Prostate gland (tissue), 2 donors: Measurements from ENCODE around the gene TRIM54. TPM values are rescaled to one million over a fixed set of nuclear protein-coding genes. Genes with fewer than 3 reads are reported as not detected.

Source experiments
- DNase-seq: peaks from one replicate; pipeline ENCODE4 v3.0.0-alpha.2; 2019; ENCODE audit warnings: low spot score
- H3K27ac ChIP-seq, 2 donors: fragments of 200-600 bp; sonication (generic); 2 replicates each; pipeline ENCODE4 v1.5.1; 2017 to 2019
- H3K27me3 ChIP-seq: fragments of 200-600 bp; sonication (generic); replicated peaks from 2 replicates; pipeline ENCODE4 v1.5.1; 2019; ENCODE audit not compliant: insufficient read depth
- H3K36me3 ChIP-seq, 2 donors: fragments of 200-600 bp; sonication (generic); 1 replicate in 1 of 2; 2 replicates in 1 of 2; pipeline versions ENCODE4 v1.5.1 to v1.8.1; 2017 to 2019
- H3K4me1 ChIP-seq: fragments of 200-600 bp; sonication (generic); replicated peaks from 2 replicates; pipeline ENCODE4 v1.5.1; 2019
- H3K4me3 ChIP-seq, 2 donors: fragments of 200-600 bp; sonication (generic); 2 replicates each; pipeline ENCODE4 v1.5.1; 2017 to 2019
- H3K9me3 ChIP-seq: fragments of 200-600 bp; sonication (generic); 2 replicates; pipeline ENCODE4 v1.5.1; 2017
- CTCF ChIP-seq, 4 experiments: fragments of 200-600 bp in 2 of 4; fragments of 450-650 bp in 2 of 4; sonication (generic) in 2 of 4; IDR thresholded peaks; 1 replicate in 3 of 4; 2 replicates in 1 of 4; pipeline ENCODE4 v1.5.1; 2016 to 2019; ENCODE audit warnings: antibody characterized with exemption in 4 of 4, mild to moderate bottlenecking in 2 of 4, moderate library complexity in 2 of 4
- POLR2A ChIP-seq: fragments of 450-650 bp; IDR thresholded peaks from one replicate; pipeline ENCODE4 v1.6.1; 2016; ENCODE audit warnings: antibody characterized with exemption, mild to moderate bottlenecking
- POLR2AphosphoS5 ChIP-seq: sonication (generic); formaldehyde crosslinking; IDR thresholded peaks from one replicate; pipeline ENCODE4 v1.6.1; 2017; ENCODE audit warnings: antibody characterized with exemption
- WGBS: methylation state at CpG from one replicate; pipeline ENCODE4 v1.1.5; 2018; 5-methylcytosine and 5-hydroxymethylcytosine counted together
- intact Hi-C: fragments of 100-400 bp; cut with DNase I; formaldehyde crosslinking; loops from one replicate; pipeline ENCODE4 v1.14.2; 2022
- total RNA-seq, 2 donors: library from RNA; depleted of rRNA; stranded (reverse); fragments of >200 nt; gene quantifications; one replicate each; pipeline ENCODE4 v1.1.0, GENCODE V29; 2016

Gene TRIM54
- total RNA-seq = 10 to 100 TPM in 1 of 2 donors, 1 to 10 TPM in 1; 2.8 to 17.9 TPM

GRCh38 chr2:27281855-27282559, at the start of gene TRIM54:
TRIM54 (plus strand) TSS chr2:27282429; CDS start chr2:27282732, 303 bp downstream.
- 76% methylated on average over 5 of the region's 5 CpGs for WGBS
- Histone ChIP-seq H3K4me1 (no peaks in the 10 kb centered on the region), H3K9me3 (no peaks in the 10 kb centered on the region), H3K27me3 (no peaks in the 10 kb centered on the region), H3K36me3 (no peaks in the 10 kb centered on the region), H3K4me3 (no peak within 1 kb of the TSS), H3K27ac (no peak within 1 kb of the TSS)
- intact Hi-C loops = loop anchor here (5.0 to 10.0 kb wide), 2 partner anchors 185 to 317 kb away; no protein-coding TSS in a partner anchor
- TF ChIP-seq POLR2A = no peak
- TF ChIP-seq CTCF (IDR thresholded peaks at IDR 0.05) = no peak
- no peak for TF ChIP-seq POLR2AphosphoS5
- no peak for DNase-seq

GRCh38 chr2:27233341-27233740, 48.9 kb upstream of the TRIM54 start:
- peaks cover 2 to 45% of the 10 kb centered on the region in 2 donors for H3K36me3 ChIP-seq

GRCh38 chr2:27236136-27236535, 46.1 kb upstream of the TRIM54 start:
- H3K27me3 ChIP-seq = no peaks in the 10 kb centered on the region
- peaks cover 2 to 60% of the 10 kb centered on the region in 2 donors for H3K36me3 ChIP-seq
- 94% methylated on average over 12 of the region's 12 CpGs for WGBS
- intact Hi-C loops = no loop called here
- H3K27ac ChIP-seq = no peak overlapping the region
- H3K4me3 ChIP-seq = no peak overlapping the region
- DNase-seq = no peak
- H3K4me1 ChIP-seq = no peaks in the 10 kb centered on the region
- TF ChIP-seq POLR2A (no peak), POLR2AphosphoS5 (no peak), CTCF (IDR thresholded peaks at IDR 0.05) (no peak)
- H3K9me3 ChIP-seq = no peaks in the 10 kb centered on the region

More at GRCh38 chr2:27233341-27233740, 48.9 kb upstream of the TRIM54 start:
- no peaks in the 10 kb centered on the region for H3K4me1 ChIP-seq
- no peaks in the 10 kb centered on the region for H3K9me3 ChIP-seq
- no peak for DNase-seq
- intact Hi-C loops = no loop called here
- H3K4me3 ChIP-seq = no peak overlapping the region
- TF ChIP-seq POLR2AphosphoS5 = no peak
- TF ChIP-seq CTCF (IDR thresholded peaks at IDR 0.05) = no peak
- no peak for TF ChIP-seq POLR2A
- no peaks in the 10 kb centered on the region for H3K27me3 ChIP-seq
- no peak overlapping the region for H3K27ac ChIP-seq
- WGBS = 93% methylated on average over 14 of the region's 14 CpGs

- DNase-seq = no peak
- H3K9me3 ChIP-seq = no peaks in the 10 kb centered on the region
- intact Hi-C loops = no loop called here
- no peak for TF ChIP-seq CTCF (IDR thresholded peaks at IDR 0.05)
- no peak for TF ChIP-seq POLR2AphosphoS5
- no peak for TF ChIP-seq POLR2A
- H3K4me3 ChIP-seq = no peak overlapping the region
- H3K27me3 ChIP-seq = no peaks in the 10 kb centered on the region
- no peaks in the 10 kb centered on the region for H3K4me1 ChIP-seq
- peaks cover 6 to 56% of the 10 kb centered on the region in 2 donors for H3K36me3 ChIP-seq
- no peak overlapping the region for H3K27ac ChIP-seq
- WGBS = 92% methylated on average over 3 of the region's 3 CpGs
Observed at GRCh38 chr2:27236626-27237025, 45.6 kb upstream of the TRIM54 start.
